ENCODE results near the gene TP53I13.
A peak's percentile ranks its signal among the peaks of the same experiment; 100 is the strongest.

The TP53I13 gene

DNA sequence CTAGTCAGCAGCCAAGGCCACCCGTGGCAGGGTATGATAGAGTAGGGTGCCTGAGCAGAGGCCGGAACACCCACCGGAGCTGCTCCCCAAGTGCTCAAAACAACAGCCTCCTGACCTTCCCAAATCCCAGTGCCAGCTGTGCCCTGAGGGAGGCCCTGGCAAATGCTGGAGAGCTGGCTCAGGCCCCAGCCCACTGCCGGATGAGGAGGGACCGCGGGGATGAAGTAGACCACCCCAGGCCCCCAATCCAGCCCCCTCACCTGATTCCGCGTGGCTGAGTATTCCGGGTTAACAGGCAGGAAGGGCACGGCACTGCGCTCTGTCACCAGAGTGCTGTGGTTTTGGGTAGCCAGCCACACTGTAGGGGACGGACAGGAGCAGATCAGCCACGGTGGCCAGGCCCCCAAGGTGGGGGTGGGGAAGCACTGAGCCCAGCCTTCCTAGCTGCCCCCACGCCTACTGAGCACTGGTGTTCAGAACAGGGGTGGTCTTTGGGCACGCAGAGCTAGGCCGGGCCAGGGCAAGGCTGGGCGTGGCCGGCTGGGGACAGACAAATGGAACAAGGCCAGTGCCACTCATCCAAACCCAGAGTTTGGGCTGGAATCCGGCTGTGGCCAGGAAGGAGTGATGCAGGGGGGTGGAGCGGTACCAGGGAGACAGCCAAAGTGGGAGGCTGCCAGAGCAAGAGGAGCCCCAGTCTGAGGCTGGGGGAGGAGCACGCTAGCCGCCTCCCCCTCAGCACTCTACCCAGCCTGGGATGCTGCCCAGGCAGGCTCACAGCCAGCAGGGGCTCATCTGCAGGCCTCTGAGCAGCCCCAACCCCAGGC, 9.1 kb downstream of the TP53I13 start:
- Mint-ChIP-seq H3K36me3 (ENCODE audit: low read depth) (peaks cover 21% of the 10 kb centered on the region), H3K4me1 (peaks cover 29% of the 10 kb centered on the region), H3K4me3 (no peak overlapping the region), H3K27me3 (ENCODE audit: low read depth, poor library complexity) (no peaks in the 10 kb centered on the region), H3K27ac (no peak overlapping the region), H3K9me3 (no peaks in the 10 kb centered on the region)
- peak; percentile 6 for DNase-seq
- TF ChIP-seq, protein P1, sequence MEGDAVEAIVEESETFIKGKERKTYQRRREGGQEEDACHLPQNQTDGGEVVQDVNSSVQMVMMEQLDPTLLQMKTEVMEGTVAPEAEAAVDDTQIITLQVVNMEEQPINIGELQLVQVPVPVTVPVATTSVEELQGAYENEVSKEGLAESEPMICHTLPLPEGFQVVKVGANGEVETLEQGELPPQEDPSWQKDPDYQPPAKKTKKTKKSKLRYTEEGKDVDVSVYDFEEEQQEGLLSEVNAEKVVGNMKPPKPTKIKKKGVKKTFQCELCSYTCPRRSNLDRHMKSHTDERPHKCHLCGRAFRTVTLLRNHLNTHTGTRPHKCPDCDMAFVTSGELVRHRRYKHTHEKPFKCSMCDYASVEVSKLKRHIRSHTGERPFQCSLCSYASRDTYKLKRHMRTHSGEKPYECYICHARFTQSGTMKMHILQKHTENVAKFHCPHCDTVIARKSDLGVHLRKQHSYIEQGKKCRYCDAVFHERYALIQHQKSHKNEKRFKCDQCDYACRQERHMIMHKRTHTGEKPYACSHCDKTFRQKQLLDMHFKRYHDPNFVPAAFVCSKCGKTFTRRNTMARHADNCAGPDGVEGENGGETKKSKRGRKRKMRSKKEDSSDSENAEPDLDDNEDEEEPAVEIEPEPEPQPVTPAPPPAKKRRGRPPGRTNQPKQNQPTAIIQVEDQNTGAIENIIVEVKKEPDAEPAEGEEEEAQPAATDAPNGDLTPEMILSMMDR (IDR thresholded peaks at IDR 0.05) = no peak

DNA sequence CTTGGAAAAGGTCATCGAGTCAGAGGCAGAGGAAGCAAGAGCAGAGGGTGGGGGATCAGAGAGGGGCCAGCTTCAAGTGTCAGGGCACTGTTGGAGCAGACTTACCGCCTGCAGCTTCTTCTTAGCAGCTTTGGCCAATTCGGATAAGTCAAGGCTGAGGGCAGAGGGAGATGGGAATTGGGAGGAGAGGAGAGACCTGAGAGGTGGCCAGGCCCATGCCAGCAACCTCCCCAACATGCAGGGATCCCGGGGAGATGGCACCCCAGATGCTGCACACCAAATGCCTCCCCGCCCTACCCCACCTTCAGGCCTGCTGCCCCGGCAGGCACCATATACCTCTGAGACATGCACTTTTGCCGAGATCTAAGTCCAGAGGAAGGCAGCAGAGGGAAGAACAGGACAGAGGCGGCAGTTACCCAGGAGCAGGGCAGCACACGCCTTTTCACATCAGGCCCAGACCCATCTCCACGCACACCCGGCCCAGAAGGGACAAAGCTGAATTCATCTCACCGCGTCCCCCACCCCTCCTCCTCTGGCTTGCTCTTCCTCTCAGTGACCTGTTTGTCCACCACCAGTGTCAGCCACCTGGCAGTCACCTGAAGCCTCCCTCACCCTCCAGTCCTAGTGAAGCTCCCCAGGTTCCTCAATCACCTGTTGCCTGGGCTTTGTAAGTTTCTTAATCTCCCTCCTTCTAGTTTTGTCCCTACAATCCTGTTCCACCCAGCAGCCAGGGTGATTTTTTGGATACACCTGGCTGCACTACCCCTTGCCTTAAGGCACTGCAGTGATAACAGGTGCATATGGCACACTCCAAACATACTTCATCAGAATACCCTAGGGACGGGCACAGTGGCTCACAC, 10.4 kb downstream of the TP53I13 start:
- no peaks in the 10 kb centered on the region for H3K9me3 Mint-ChIP-seq
- H3K36me3 Mint-ChIP-seq (ENCODE audit: low read depth) = peaks cover 28% of the 10 kb centered on the region
- no peak overlapping the region for H3K4me3 Mint-ChIP-seq
- no peak overlapping the region for H3K27ac Mint-ChIP-seq
- peaks cover 25% of the 10 kb centered on the region for H3K4me1 Mint-ChIP-seq
- TF ChIP-seq, protein P1 (IDR thresholded peaks at IDR 0.05) = no peak
- no peak for DNase-seq
- peaks cover 2% of the 10 kb centered on the region for H3K27me3 Mint-ChIP-seq (ENCODE audit: low read depth, poor library complexity)

DNA sequence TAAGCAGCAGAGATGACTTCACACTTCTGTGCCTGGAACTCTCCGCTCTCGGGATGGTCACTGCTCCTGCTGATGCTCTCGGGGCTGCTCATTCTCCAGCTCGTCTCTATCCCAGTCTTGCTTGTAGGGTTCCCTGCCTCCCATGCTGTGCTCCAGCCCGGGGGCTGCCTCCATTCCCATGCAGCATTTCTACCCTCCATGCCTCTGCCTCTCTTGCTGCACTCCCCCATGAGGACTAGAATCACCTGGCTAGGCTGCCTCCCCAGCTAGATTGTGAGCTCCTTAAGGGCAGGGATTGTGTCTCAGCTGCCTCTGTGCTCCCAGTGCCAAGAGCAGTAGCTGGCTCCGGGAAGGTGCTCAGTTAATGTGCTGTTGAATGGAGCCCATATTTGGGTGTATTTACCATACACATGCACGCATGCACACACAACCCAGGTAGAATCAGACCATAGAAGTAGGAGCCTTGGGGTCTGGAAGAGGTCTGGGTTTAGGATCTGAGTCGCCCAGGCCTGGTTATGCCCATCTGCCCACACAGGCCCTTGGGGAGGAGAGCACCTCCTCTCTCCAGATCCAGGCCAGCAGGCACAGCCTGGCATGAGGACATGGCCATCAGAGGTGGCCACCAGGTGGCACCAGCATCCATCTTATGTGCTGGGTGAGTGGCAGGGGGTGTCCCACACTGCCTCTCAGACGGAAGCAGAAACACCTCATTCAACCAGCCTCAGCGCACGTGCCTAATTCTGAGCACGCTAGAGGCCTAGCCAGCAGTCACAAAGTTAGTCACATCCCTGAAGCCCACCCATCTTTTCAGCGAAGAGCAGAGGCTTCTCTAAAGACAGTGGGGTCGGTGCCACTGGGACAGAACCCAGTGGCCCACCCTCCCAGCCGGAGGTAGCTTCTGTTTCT, 11.6 kb downstream of the TP53I13 start:
- H3K27ac Mint-ChIP-seq = no peak overlapping the region
- peaks cover 2% of the 10 kb centered on the region for H3K27me3 Mint-ChIP-seq (ENCODE audit: low read depth, poor library complexity)
- TF ChIP-seq, protein P1 (IDR thresholded peaks at IDR 0.05) = peak; percentile 67
- H3K4me1 Mint-ChIP-seq = peaks cover 36% of the 10 kb centered on the region
- H3K9me3 Mint-ChIP-seq = no peaks in the 10 kb centered on the region
- DNase-seq = peak; percentile 79
- no peak overlapping the region for H3K4me3 Mint-ChIP-seq
- H3K36me3 Mint-ChIP-seq (ENCODE audit: low read depth) = peaks cover 28% of the 10 kb centered on the region

DNA sequence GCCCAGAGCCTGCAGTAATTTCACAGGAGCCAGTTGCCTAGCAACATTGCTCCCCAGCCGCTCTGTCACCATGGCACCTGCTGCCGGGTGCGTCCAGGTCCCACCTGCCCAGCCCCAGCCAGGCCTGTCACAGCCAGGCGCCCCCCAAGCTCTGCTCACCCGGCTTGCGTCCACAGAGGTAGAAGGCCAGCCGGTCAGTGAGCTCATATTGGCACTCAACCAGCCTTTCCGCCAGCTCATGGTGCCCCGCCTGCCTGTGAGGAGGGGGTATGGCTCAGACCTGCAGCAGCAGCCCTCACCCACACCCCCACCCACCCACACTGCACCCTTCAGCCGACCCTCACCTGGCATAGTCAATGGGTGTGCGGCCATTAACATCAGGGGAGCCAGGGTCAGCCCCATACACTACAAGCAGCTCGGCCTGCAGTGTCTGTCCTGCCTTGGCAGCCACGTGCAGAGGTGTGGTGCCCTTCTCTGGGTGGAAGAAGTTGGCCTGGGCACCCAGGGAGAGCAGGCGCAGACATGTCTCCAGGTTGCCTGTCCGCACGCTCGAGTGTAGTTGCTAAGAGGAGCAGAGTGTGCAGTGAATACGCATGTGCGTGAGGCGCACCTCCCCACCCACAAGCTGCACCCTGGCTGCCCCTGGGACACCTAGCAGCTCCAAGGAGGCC, 13.2 kb downstream of the TP53I13 start:
- no peak for DNase-seq
- TF ChIP-seq, protein P1 (IDR thresholded peaks at IDR 0.05) = no peak
- Mint-ChIP-seq H3K27ac (no peak overlapping the region), H3K9me3 (no peaks in the 10 kb centered on the region), H3K4me3 (no peak overlapping the region), H3K36me3 (ENCODE audit: low read depth) (peaks cover 28% of the 10 kb centered on the region), H3K4me1 (peaks cover 41% of the 10 kb centered on the region), H3K27me3 (ENCODE audit: low read depth, poor library complexity) (peaks cover 2% of the 10 kb centered on the region)

DNA sequence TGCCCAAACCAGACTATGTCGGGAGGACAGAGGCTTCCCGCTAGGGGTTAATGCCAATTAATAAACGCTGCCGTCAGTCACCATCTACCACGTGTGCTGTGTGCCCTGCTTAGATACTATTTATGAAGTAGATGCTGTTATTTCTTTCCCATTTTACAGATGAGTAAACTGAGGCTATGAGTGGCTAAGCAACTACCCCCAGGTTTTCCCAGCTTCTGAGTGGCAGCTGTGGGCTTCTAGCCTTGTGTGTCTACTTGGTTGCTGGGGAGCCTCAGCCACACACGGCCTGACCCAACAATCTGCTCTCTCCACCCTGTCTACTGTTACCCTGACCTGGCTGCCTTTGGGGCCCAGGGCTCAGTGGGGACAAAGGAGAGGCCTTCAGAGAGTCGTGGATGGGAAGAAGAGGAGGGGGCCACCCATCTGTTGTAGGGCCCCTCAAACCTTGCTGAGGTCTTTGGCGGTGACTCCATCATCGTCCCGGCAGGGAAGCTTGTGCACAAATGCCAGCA, 13.8 kb downstream of the TP53I13 start:
- peaks cover 42% of the 10 kb centered on the region for H3K4me1 Mint-ChIP-seq
- H3K4me3 Mint-ChIP-seq = no peak overlapping the region
- peaks cover 28% of the 10 kb centered on the region for H3K36me3 Mint-ChIP-seq (ENCODE audit: low read depth)
- no peak for DNase-seq
- no peaks in the 10 kb centered on the region for H3K9me3 Mint-ChIP-seq
- TF ChIP-seq, protein P1 (IDR thresholded peaks at IDR 0.05) = no peak
- peaks cover 2% of the 10 kb centered on the region for H3K27me3 Mint-ChIP-seq (ENCODE audit: low read depth, poor library complexity)
- H3K27ac Mint-ChIP-seq = no peak overlapping the region
